ENCODE results near the gene KASH5.
"Not testable (repeated sequence)": the region's sequence is repeated elsewhere in the genome, so short reads cannot be mapped to it uniquely, and the experiment has no call there.

The KASH5 gene

GRCh38 chr19:49363268-49364082, 24.6 kb upstream of the KASH5 start, which contains the start of gene DKKL1:
DKKL1 (plus strand) TSS chr19:49363877; CDS start chr19:49363999, 122 bp downstream.
- Histone ChIP-seq H3K27me3 (ENCODE audit: low read depth, low read length) (no peaks in the 10 kb centered on the region), H3K4me1 (ENCODE audit: control insufficient read depth in 1 of 2, insufficient read depth in 2 of 2, low read length in 2 of 2) (peaks cover 0 to 13% of the 10 kb centered on the region in 2 donors), H3K36me3 (ENCODE audit: control insufficient read depth in 1 of 2, insufficient read depth in 2 of 2, low read length in 2 of 2) (peaks cover 0 to 4% of the 10 kb centered on the region in 2 donors), H3K4me3 (ENCODE audit: low read depth in 1 of 2, low read length in 2 of 2) (peak within 1 kb of the TSS; percentile 70 to 80), H3K27ac (ENCODE audit: low read length) (peak within 1 kb of the TSS; percentile 58), H3K9me3 (ENCODE audit: control insufficient read depth in 1 of 2, low read length in 2 of 2) (no peaks in the 10 kb centered on the region)

GRCh38 chr19:49364083-49364737, 23.8 kb upstream of the KASH5 start:
- Histone ChIP-seq H3K4me1 (ENCODE audit: control insufficient read depth in 1 of 2, insufficient read depth in 2 of 2, low read length in 2 of 2) (peaks cover 0 to 13% of the 10 kb centered on the region in 2 donors), H3K27ac (ENCODE audit: low read length) (no peak overlapping the region), H3K9me3 (ENCODE audit: control insufficient read depth in 1 of 2, low read length in 2 of 2) (peaks cover 0 to 3% of the 10 kb centered on the region in 2 donors), H3K36me3 (ENCODE audit: control insufficient read depth in 1 of 2, insufficient read depth in 2 of 2, low read length in 2 of 2) (peaks cover 0 to 4% of the 10 kb centered on the region in 2 donors), H3K27me3 (ENCODE audit: low read depth, low read length) (no peaks in the 10 kb centered on the region), H3K4me3 (ENCODE audit: low read depth in 1 of 2, low read length in 2 of 2) (peak overlapping the region in 1 of 2 donors; percentile 80)

- no peak overlapping the region for H3K27ac ChIP-seq (ENCODE audit: low read length)
- H3K4me1 ChIP-seq (ENCODE audit: control insufficient read depth in 1 of 2, insufficient read depth in 2 of 2, low read length in 2 of 2) = peaks cover 0 to 7% of the 10 kb centered on the region in 2 donors
- H3K9me3 ChIP-seq (ENCODE audit: control insufficient read depth in 1 of 2, low read length in 2 of 2) = peaks cover 0 to 7% of the 10 kb centered on the region in 2 donors
- H3K4me3 ChIP-seq (ENCODE audit: low read depth in 1 of 2, low read length in 2 of 2) = no peak overlapping the region
- no peaks in the 10 kb centered on the region for H3K36me3 ChIP-seq (ENCODE audit: control insufficient read depth in 1 of 2, insufficient read depth in 2 of 2, low read length in 2 of 2)
- no peaks in the 10 kb centered on the region for H3K27me3 ChIP-seq (ENCODE audit: low read depth, low read length)
Measured at GRCh38 chr19:49366110-49366509, 21.9 kb upstream of the KASH5 start.

GRCh38 chr19:49368711-49369358, 19.2 kb upstream of the KASH5 start:
- Histone ChIP-seq H3K27ac (ENCODE audit: low read length) (no peak overlapping the region), H3K9me3 (ENCODE audit: control insufficient read depth in 1 of 2, low read length in 2 of 2) (peaks cover 0 to 7% of the 10 kb centered on the region in 2 donors), H3K4me3 (ENCODE audit: low read depth in 1 of 2, low read length in 2 of 2) (no peak overlapping the region), H3K4me1 (ENCODE audit: control insufficient read depth in 1 of 2, insufficient read depth in 2 of 2, low read length in 2 of 2) (no peaks in the 10 kb centered on the region), H3K27me3 (ENCODE audit: low read depth, low read length) (no peaks in the 10 kb centered on the region), H3K36me3 (ENCODE audit: control insufficient read depth in 1 of 2, insufficient read depth in 2 of 2, low read length in 2 of 2) (no peaks in the 10 kb centered on the region)

- Histone ChIP-seq H3K27me3 (ENCODE audit: low read depth, low read length) (no peaks in the 10 kb centered on the region), H3K36me3 (ENCODE audit: control insufficient read depth in 1 of 2, insufficient read depth in 2 of 2, low read length in 2 of 2) (no peaks in the 10 kb centered on the region), H3K9me3 (ENCODE audit: control insufficient read depth in 1 of 2, low read length in 2 of 2) (peaks cover 0 to 7% of the 10 kb centered on the region in 2 donors), H3K4me1 (ENCODE audit: control insufficient read depth in 1 of 2, insufficient read depth in 2 of 2, low read length in 2 of 2) (no peaks in the 10 kb centered on the region), H3K27ac (ENCODE audit: low read length) (no peak overlapping the region), H3K4me3 (ENCODE audit: low read depth in 1 of 2, low read length in 2 of 2) (no peak overlapping the region)
Measured at GRCh38 chr19:49371184-49371583, 16.9 kb upstream of the KASH5 start.

GRCh38 chr19:49373174-49373573, 14.9 kb upstream of the KASH5 start:
- not testable (repeated sequence) for H3K27me3 ChIP-seq (ENCODE audit: low read depth, low read length); H3K36me3 ChIP-seq (ENCODE audit: control insufficient read depth in 1 of 2, insufficient read depth in 2 of 2, low read length in 2 of 2); H3K4me1 ChIP-seq (ENCODE audit: control insufficient read depth in 1 of 2, insufficient read depth in 2 of 2, low read length in 2 of 2); H3K4me3 ChIP-seq (ENCODE audit: low read depth in 1 of 2, low read length in 2 of 2); H3K9me3 ChIP-seq (ENCODE audit: control insufficient read depth in 1 of 2, low read length in 2 of 2); H3K27ac ChIP-seq (ENCODE audit: low read length)

- Histone ChIP-seq H3K4me1 (ENCODE audit: control insufficient read depth in 1 of 2, insufficient read depth in 2 of 2, low read length in 2 of 2) (no peaks in the 10 kb centered on the region), H3K36me3 (ENCODE audit: control insufficient read depth in 1 of 2, insufficient read depth in 2 of 2, low read length in 2 of 2) (no peaks in the 10 kb centered on the region), H3K4me3 (ENCODE audit: low read depth in 1 of 2, low read length in 2 of 2) (no peak overlapping the region), H3K27me3 (ENCODE audit: low read depth, low read length) (no peaks in the 10 kb centered on the region), H3K27ac (ENCODE audit: low read length) (no peak overlapping the region), H3K9me3 (ENCODE audit: control insufficient read depth in 1 of 2, low read length in 2 of 2) (no peaks in the 10 kb centered on the region)
Measured at GRCh38 chr19:49374665-49375434, 13.2 kb upstream of the KASH5 start.

- H3K9me3 ChIP-seq (ENCODE audit: control insufficient read depth in 1 of 2, low read length in 2 of 2) = peaks cover 5% of the 10 kb centered on the region in 2 donors
- no peak overlapping the region for H3K27ac ChIP-seq (ENCODE audit: low read length)
- H3K4me1 ChIP-seq (ENCODE audit: control insufficient read depth in 1 of 2, insufficient read depth in 2 of 2, low read length in 2 of 2) = no peaks in the 10 kb centered on the region
- H3K36me3 ChIP-seq (ENCODE audit: control insufficient read depth in 1 of 2, insufficient read depth in 2 of 2, low read length in 2 of 2) = no peaks in the 10 kb centered on the region
- H3K4me3 ChIP-seq (ENCODE audit: low read depth in 1 of 2, low read length in 2 of 2) = no peak overlapping the region
- H3K27me3 ChIP-seq (ENCODE audit: low read depth, low read length) = no peaks in the 10 kb centered on the region
Measured at GRCh38 chr19:49378512-49378911, 9.5 kb upstream of the KASH5 start.

GRCh38 chr19:49380391-49380790, 7.7 kb upstream of the KASH5 start:
- no peak overlapping the region for H3K27ac ChIP-seq (ENCODE audit: low read length)
- peaks cover 5% of the 10 kb centered on the region in 2 donors for H3K9me3 ChIP-seq (ENCODE audit: control insufficient read depth in 1 of 2, low read length in 2 of 2)
- no peak overlapping the region for H3K4me3 ChIP-seq (ENCODE audit: low read depth in 1 of 2, low read length in 2 of 2)

GRCh38 chr19:49382639-49383038, 5.4 kb upstream of the KASH5 start:
- Histone ChIP-seq H3K27me3 (ENCODE audit: low read depth, low read length) (no peaks in the 10 kb centered on the region), H3K9me3 (ENCODE audit: control insufficient read depth in 1 of 2, low read length in 2 of 2) (peaks cover 5% of the 10 kb centered on the region in 2 donors), H3K4me1 (ENCODE audit: control insufficient read depth in 1 of 2, insufficient read depth in 2 of 2, low read length in 2 of 2) (no peaks in the 10 kb centered on the region), H3K36me3 (ENCODE audit: control insufficient read depth in 1 of 2, insufficient read depth in 2 of 2, low read length in 2 of 2) (no peaks in the 10 kb centered on the region), H3K4me3 (ENCODE audit: low read depth in 1 of 2, low read length in 2 of 2) (no peak overlapping the region), H3K27ac (ENCODE audit: low read length) (no peak overlapping the region)

More at GRCh38 chr19:49380391-49380790, 7.7 kb upstream of the KASH5 start:
- no peaks in the 10 kb centered on the region for H3K36me3 ChIP-seq (ENCODE audit: control insufficient read depth in 1 of 2, insufficient read depth in 2 of 2, low read length in 2 of 2)
- H3K27me3 ChIP-seq (ENCODE audit: low read depth, low read length) = no peaks in the 10 kb centered on the region
- H3K4me1 ChIP-seq (ENCODE audit: control insufficient read depth in 1 of 2, insufficient read depth in 2 of 2, low read length in 2 of 2) = no peaks in the 10 kb centered on the region

All from muscle layer of duodenum (tissue), 2 donors.